ENCODE results near the gene GPR15LG.

The GPR15LG gene

DNA sequence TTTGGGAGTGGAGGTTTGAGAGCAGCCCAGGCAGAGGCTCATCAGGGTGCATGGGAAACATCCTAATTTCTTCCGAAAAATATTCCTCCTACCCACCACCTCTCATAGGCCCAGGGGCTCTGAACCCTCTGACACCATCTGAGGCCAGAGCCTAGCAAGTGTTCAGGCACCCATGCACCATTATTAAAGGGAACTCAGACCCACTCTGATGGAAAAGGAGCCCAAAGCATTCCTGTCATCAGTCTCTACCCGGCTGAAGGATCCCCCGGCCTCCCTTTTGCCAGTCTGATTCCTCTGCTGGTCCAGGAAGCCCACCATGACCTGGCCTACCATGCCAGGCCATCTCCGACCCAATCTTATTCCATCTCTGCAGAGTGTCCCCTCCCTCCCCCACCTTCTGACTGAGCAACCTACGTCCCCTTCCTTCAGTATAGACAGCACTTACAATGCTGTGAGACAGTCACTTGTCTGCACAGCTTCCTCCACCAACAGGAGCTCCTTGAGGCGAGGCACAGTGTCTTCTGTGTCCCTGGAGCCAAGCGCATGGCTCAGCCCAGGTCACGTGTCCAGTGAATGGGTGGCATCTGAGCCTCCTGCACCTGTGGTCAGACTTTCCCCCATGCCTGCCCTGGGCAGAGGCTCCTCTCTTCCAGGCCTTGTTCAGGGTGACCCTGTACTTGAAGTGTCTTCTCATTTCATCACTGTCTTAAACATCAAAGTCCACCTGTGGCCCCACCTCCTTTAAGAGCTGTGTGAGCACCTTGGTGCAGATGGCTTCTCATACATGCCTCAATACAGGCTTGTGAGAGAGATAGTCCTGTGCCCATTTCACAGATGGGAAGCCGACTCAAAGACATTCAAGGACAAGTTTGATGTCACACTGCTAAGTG, 889 bp upstream of the GPR15LG start:
- no peak for DNase-seq (ENCODE audit: low read depth)

DNA sequence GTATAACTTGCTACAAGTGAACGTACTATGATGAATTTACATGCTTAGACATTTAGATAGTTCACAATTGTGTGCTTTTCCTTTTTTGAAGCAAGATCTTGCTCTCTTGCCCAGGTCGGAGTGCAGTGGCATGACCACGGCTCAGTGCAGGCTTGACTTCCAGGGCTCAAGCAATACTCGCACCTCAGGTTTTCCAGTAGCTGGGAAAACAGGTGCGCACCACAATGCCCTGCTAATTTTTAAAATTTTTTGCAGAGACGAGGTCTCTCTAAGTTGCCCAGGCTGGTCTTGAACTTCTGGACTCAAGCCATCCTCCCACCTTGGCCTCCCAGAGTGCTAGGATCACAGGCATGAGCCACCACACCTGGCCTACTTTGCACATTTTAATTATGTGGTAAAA, 1.8 kb downstream of the GPR15LG start:
- no peak for DNase-seq (ENCODE audit: low read depth)
- TF ChIP-seq, protein P1, sequence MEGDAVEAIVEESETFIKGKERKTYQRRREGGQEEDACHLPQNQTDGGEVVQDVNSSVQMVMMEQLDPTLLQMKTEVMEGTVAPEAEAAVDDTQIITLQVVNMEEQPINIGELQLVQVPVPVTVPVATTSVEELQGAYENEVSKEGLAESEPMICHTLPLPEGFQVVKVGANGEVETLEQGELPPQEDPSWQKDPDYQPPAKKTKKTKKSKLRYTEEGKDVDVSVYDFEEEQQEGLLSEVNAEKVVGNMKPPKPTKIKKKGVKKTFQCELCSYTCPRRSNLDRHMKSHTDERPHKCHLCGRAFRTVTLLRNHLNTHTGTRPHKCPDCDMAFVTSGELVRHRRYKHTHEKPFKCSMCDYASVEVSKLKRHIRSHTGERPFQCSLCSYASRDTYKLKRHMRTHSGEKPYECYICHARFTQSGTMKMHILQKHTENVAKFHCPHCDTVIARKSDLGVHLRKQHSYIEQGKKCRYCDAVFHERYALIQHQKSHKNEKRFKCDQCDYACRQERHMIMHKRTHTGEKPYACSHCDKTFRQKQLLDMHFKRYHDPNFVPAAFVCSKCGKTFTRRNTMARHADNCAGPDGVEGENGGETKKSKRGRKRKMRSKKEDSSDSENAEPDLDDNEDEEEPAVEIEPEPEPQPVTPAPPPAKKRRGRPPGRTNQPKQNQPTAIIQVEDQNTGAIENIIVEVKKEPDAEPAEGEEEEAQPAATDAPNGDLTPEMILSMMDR (IDR thresholded peaks at IDR 0.05; ENCODE audit: low read depth, low read length, missing control alignments): no peak
- H3K4me3 ChIP-seq (ENCODE audit: low read depth, low read length): no peak overlapping the region
- in situ Hi-C loops (cut with HindIII; ENCODE audit: low sequenced_read_pairs): no loop called here

More for the DNA sequence above, 889 bp upstream of the GPR15LG start:
- no peak overlapping the region for H3K4me3 ChIP-seq (ENCODE audit: low read depth, low read length)
- TF ChIP-seq, protein P1 (IDR thresholded peaks at IDR 0.05; ENCODE audit: low read depth, low read length, missing control alignments): no peak
- in situ Hi-C loops (cut with HindIII; ENCODE audit: low sequenced_read_pairs): no loop called here

DNA sequence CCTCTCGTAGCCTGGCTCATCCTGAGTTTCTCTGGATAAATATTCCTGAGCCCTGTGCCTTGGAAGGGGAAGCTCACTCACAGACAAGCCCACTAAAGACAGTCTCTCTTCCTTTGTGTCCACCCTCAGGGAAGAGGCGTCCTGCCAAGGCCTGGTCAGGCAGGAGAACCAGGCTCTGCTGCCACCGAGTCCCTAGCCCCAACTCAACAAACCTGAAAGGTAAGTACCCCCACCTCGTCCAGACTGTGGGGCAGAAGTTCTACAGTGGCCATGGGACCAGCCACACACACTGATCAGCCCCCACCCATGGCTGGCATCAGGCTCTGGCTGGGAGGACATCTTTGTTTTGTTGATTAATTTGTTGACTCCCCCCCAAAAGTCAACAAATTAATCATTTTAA, 2.8 kb downstream of the GPR15LG start:
- DNase-seq (ENCODE audit: low read depth): no peak
- in situ Hi-C loops (cut with HindIII; ENCODE audit: low sequenced_read_pairs): no loop called here
- no peak overlapping the region for H3K4me3 ChIP-seq (ENCODE audit: low read depth, low read length)
- TF ChIP-seq, protein P1 (IDR thresholded peaks at IDR 0.05; ENCODE audit: low read depth, low read length, missing control alignments): no peak

DNA sequence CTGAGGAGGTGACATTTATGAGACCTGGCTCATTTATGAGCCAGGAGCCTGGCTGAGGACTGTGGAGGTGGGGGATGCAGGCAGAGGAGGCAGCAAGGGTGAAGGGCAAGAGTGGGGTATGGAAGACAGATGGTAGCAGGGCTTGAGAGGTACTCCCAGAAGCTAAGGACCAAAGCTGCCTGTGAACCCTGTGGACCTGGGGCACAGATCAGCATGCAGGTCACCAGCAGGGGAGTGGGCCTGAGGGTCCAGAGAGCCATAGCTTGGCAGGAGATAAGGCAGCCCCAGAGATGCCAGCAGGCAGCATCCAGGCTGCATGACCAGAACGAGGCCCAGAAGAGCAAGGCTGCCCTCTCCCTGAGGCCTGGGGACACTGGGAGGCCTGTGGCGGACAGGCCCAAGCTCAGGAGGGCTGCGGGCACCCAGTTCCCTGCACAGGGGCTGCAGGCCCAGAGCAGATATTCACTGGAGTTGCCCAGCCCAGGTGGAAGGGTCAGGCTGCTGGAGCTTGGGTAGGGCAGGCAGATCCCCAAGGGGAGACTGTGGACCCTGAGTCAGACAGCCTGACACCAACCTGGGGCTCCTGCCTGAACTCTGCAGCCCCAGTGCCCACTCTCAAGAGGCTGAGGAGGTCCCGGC, 3.4 kb downstream of the GPR15LG start:
- TF ChIP-seq, protein P1 (IDR thresholded peaks at IDR 0.05; ENCODE audit: low read depth, low read length, missing control alignments): no peak
- in situ Hi-C loops (cut with HindIII; ENCODE audit: low sequenced_read_pairs): no loop called here
- no peak overlapping the region for H3K4me3 ChIP-seq (ENCODE audit: low read depth, low read length)
- DNase-seq (ENCODE audit: low read depth): no peak

DNA sequence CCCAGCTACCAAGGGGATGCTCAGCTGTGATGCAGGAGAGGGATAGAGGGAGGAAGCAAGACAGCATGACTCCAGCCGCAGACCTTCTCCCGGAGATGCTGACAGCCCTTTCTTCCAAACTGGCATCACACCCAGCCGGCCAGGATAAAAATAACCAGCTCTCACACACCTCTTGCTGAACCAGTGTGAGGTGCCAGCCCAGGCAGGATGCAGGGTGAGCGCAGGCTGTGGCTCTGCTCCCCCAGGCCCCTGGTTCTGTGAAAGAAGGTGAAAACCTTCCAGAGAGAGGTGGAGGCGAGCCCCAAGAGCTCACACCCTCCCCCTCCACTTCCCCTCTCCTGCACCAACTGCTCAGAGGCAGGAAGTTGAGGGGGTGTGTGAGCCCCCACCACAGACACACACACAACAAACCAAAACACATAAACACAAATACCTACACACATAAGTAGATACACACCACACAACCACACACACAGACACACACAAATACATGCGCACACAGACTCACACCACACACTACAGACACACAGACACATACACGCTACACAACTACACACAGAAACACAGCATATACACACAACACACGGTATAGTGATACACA, 4.0 kb downstream of the GPR15LG start:
- TF ChIP-seq, protein P1 (IDR thresholded peaks at IDR 0.05; ENCODE audit: low read depth, low read length, missing control alignments): no peak
- H3K4me3 ChIP-seq (ENCODE audit: low read depth, low read length): no peak overlapping the region
- no peak for DNase-seq (ENCODE audit: low read depth)
- in situ Hi-C loops (cut with HindIII; ENCODE audit: low sequenced_read_pairs): no loop called here

DNA sequence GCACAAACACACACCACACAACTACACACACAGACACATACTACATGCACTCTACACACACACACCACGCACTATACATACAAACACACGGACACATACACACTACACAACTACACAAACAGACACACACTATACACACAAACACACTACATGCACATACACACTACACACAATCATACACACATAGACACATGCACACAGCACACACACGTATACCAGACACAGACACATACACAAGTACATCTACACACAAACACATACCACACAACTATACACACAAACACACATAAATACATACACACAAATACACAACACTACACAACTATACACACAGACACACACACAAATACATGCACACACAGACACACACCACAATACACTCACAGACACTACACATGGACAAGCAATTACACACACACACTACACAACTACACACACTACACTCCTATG, 4.6 kb downstream of the GPR15LG start:
- in situ Hi-C loops (cut with HindIII; ENCODE audit: low sequenced_read_pairs): no loop called here

More for the DNA sequence above, 4.6 kb downstream of the GPR15LG start:
- no peak overlapping the region for H3K4me3 ChIP-seq (ENCODE audit: low read depth, low read length)
- no peak for DNase-seq (ENCODE audit: low read depth)
- TF ChIP-seq, protein P1 (IDR thresholded peaks at IDR 0.05; ENCODE audit: low read depth, low read length, missing control alignments): no peak
